PC-9 (cell line): Measurements from ENCODE around the gene ELL3. TPM values are rescaled to one million over a fixed set of nuclear protein-coding genes. Genes with fewer than 3 reads are reported as not detected.
A peak's percentile ranks its signal among the peaks of the same experiment; 100 is the strongest.
"Not testable (repeated sequence)": the region's sequence is repeated elsewhere in the genome, so short reads cannot be mapped to it uniquely, and the experiment has no call there.

Experiments
- Bru-seq: library from RNA; stranded (reverse); fragments of 400-500 nt; gene quantifications from one replicate; lab custom pipeline; 2021; lab: Mats Ljungman, UMichigan
- BruChase-seq, 2 experiments: library from RNA; stranded (reverse); fragments of 400-500 nt; gene quantifications; one replicate each; lab custom pipeline; 2021; lab: Mats Ljungman, UMichigan
- BruUV-seq: library from RNA; stranded (reverse); fragments of 400-500 nt; replicated peaks from 2 replicates; lab custom pipeline; 2021; lab: Mats Ljungman, UMichigan
- CTCF ChIA-PET: fragments of 300-600 bp; sonication (Branson Sonifier 250); formaldehyde crosslinking; loops from one replicate; lab custom pipeline; 2022; ENCODE audit warnings: antibody characterized with exemption; lab: Charles Lee
- POLR2A ChIA-PET: fragments of 300-600 bp; sonication (Branson Sonifier 250); formaldehyde crosslinking; loops from one replicate; lab custom pipeline; 2022; ENCODE audit warnings: antibody characterized with exemption; ENCODE audit not compliant: unreplicated experiment; lab: Charles Lee
- DNase-seq, 2 experiments: peaks; one replicate each; pipeline versions ENCODE4 v3.0.0 to v3.0.0-alpha.2; 2015 to 2022; ENCODE audit warnings: mixed read lengths in 1 of 2
- H2AFZ ChIP-seq: fragments of 200-600 bp; sonication (generic); 2 replicates; pipeline ENCODE4 v1.8.1; 2017; ENCODE audit warnings: antibody characterized with exemption
- H3F3A ChIP-seq: fragments of 200-600 bp; sonication (generic); 2 replicates; pipeline ENCODE4 v1.8.1; 2017; ENCODE audit warnings: antibody characterized with exemption, mild to moderate bottlenecking, low read depth; ENCODE audit not compliant: insufficient read depth
- H3K27ac ChIP-seq: fragments of 200-600 bp; sonication (generic); 2 replicates; pipeline ENCODE4 v1.6.1; 2016; ENCODE audit warnings: mixed run types
- H3K27me3 ChIP-seq: fragments of 200-600 bp; sonication (generic); 2 replicates; pipeline ENCODE4 v1.6.1; 2016; ENCODE audit warnings: low read depth, mixed run types; ENCODE audit not compliant: insufficient read depth
- H3K36me3 ChIP-seq: fragments of 200-600 bp; sonication (generic); 2 replicates; pipeline ENCODE4 v1.6.1; 2016; ENCODE audit warnings: low read depth, mixed run types
- H3K4me1 ChIP-seq: fragments of 200-600 bp; sonication (generic); replicated peaks from 2 replicates; pipeline ENCODE4 v1.6.1; 2016; ENCODE audit warnings: mixed run types; ENCODE audit not compliant: insufficient read depth
- H3K4me2 ChIP-seq: fragments of 200-600 bp; sonication (generic); 2 replicates; pipeline ENCODE4 v1.6.1; 2017; ENCODE audit warnings: mixed run types
- H3K4me3 ChIP-seq: fragments of 200-600 bp; sonication (generic); 2 replicates; pipeline ENCODE4 v1.6.1; 2016; ENCODE audit warnings: mixed run types
- H3K79me2 ChIP-seq: fragments of 200-600 bp; sonication (generic); 2 replicates; pipeline ENCODE4 v1.6.1; 2017; ENCODE audit warnings: low read depth, mixed run types
- H3K9me2 ChIP-seq: fragments of 200-600 bp; sonication (generic); 2 replicates; pipeline ENCODE4 v1.8.1; 2017; ENCODE audit warnings: mild to moderate bottlenecking; ENCODE audit not compliant: insufficient read depth
- H3K9me3 ChIP-seq: fragments of 200-600 bp; sonication (generic); 2 replicates; pipeline ENCODE4 v1.8.1; 2016; ENCODE audit warnings: low read depth; ENCODE audit not compliant: insufficient read depth
- H4K20me1 ChIP-seq: fragments of 200-600 bp; sonication (generic); 2 replicates; pipeline ENCODE4 v1.8.1; 2017; ENCODE audit not compliant: insufficient read depth
- CTCF ChIP-seq: fragments of 200-600 bp; sonication (generic); conservative IDR thresholded peaks from 2 replicates; pipeline ENCODE4 v1.6.1; 2017; ENCODE audit warnings: mixed run types, antibody characterized with exemption, mild to moderate bottlenecking, moderate library complexity
- EZH2 ChIP-seq: fragments of 200-600 bp; sonication (generic); IDR thresholded peaks from 2 replicates; pipeline ENCODE4 v1.8.0; 2017; ENCODE audit warnings: antibody characterized with exemption, low read depth
- intact Hi-C: fragments of 100-400 bp; cut with micrococcal nuclease; formaldehyde crosslinking; loops from one replicate; pipeline ENCODE4 v1.10.0; 2022; ENCODE audit not compliant: unreplicated experiment
- long read RNA-seq: library from polyadenylated mRNA; stranded (forward); transcript quantifications from one replicate; pipeline ENCODE4 v2.0.0, GENCODE V29; 2022
- total RNA-seq: library from RNA; stranded (reverse); gene quantifications from 2 replicates; pipeline ENCODE4 v1.2.3, GENCODE V29; 2021

ELL3 gene
- total RNA-seq (6.1 and 7.0 TPM in 2 replicates), Bru-seq, nascent RNA (percentile 14 among the genes with signal in this experiment), BruChase-seq, experiment 1, labeled RNA remaining after a 2-hour chase (percentile 30 among the genes with signal in this experiment), BruChase-seq, experiment 2, labeled RNA remaining after a 6-hour chase (percentile 37 among the genes with signal in this experiment)
- long read RNA-seq, transcript ELL3-201 (11 exons, 2,352 nt), result major isoform, 9 of 14 reads
- long read RNA-seq, partial matches to known transcripts, result 1 of 14 reads
- long read RNA-seq, other reads (novel, unspliced or antisense), result 4 of 14 reads

GRCh38 chr15:43776718-43777266 is at the start of gene ELL3:
Gene ELL3, minus strand, starts transcription at chr15:43776966. Its CDS starts 65 bp downstream, at chr15:43776901.
- Histone ChIP-seq H3K4me2 (peak within 1 kb of the TSS; percentile 92), H3K9me3 (no peaks in the 10 kb centered on the region), H3F3A (peaks cover 28% of the 10 kb centered on the region), H3K4me1 (no peaks in the 10 kb centered on the region), H3K9me2 (no peaks in the 10 kb centered on the region), H4K20me1 (no peaks in the 10 kb centered on the region), H3K27ac (peak within 1 kb of the TSS; percentile 45; the same call in 1 of the 2 replicates), H2AFZ (peak within 1 kb of the TSS; percentile 97), H3K36me3 (peaks cover 5% of the 10 kb centered on the region; the same call in 1 of the 2 replicates), H3K27me3 (no peaks in the 10 kb centered on the region), H3K79me2 (no peaks in the 10 kb centered on the region), H3K4me3 (peak within 1 kb of the TSS; percentile 86)
- no peak for TF ChIP-seq CTCF
- no peak for TF ChIP-seq EZH2
- CTCF ChIA-PET, result interaction anchor here (0.5 to 3.1 kb wide), 5 partner anchors 27 to 1040 kb away, joined by 3 to 10 read pairs (median 7); partner anchors contain the start of gene CDAN1
- no TSS peak for BruUV-seq
- intact Hi-C loops, result loop anchor here (2.0 to 10.0 kb wide), 3 partner anchors 24 to 336 kb away; partner anchors contain the start of genes HYPK, MFAP1, SERINC4 and WDR76
- POLR2A ChIA-PET, result interaction anchor here (0.5 to 1.1 kb wide), 4 partner anchors 20 to 336 kb away, joined by 3 to 6 read pairs (median 4); partner anchors contain the start of gene MFAP1
- peak; percentile 57 to 75 for DNase-seq

- Histone ChIP-seq H3K9me2 (no peaks in the 10 kb centered on the region), H4K20me1 (no peaks in the 10 kb centered on the region), H3K79me2 (peaks cover 29% of the 10 kb centered on the region), H3K27ac (no peak overlapping the region), H3K9me3 (no peaks in the 10 kb centered on the region), H3F3A (peaks cover 13% of the 10 kb centered on the region; the same call in 1 of the 2 replicates), H3K4me2 (peak overlapping the region; percentile 89), H3K4me3 (peak overlapping the region; percentile 62), H2AFZ (peak overlapping the region; percentile 94; the same call in 1 of the 2 replicates), H3K36me3 (no peaks in the 10 kb centered on the region), H3K4me1 (peaks cover 28% of the 10 kb centered on the region), H3K27me3 (no peaks in the 10 kb centered on the region)
- DNase-seq, result no peak
- BruUV-seq, result no TSS peak
- ChIA-PET POLR2A (no interaction called here), CTCF (no interaction called here)
- TF ChIP-seq EZH2 (no peak), CTCF (no peak)
- intact Hi-C loops, result loop anchor here (10.0 kb wide), 1 partner anchor 51 kb away; the partner anchor contains the start of gene ELL3
Measured at GRCh38 chr15:43826029-43826507, 49.3 kb upstream of the ELL3 start.

GRCh38 chr15:43825305-43825704 is 48.5 kb upstream of the ELL3 start:
- peaks cover 37% of the 10 kb centered on the region for H3K79me2 ChIP-seq
- peaks cover 13% of the 10 kb centered on the region; the same call in 1 of the 2 replicates for H3F3A ChIP-seq
- H3K4me2 ChIP-seq, result peak overlapping the region; percentile 82; the same call in 1 of the 2 replicates
- H3K4me3 ChIP-seq, CTCF ChIA-PET, BruUV-seq, H3K9me2 ChIP-seq, H3K36me3 ChIP-seq, DNase-seq, H3K27ac ChIP-seq, H3K9me3 ChIP-seq, H2AFZ ChIP-seq, H3K27me3 ChIP-seq, H4K20me1 ChIP-seq: not testable (repeated sequence)
- intact Hi-C loops, result loop anchor here (10.0 kb wide), 1 partner anchor 51 kb away; the partner anchor contains the start of gene ELL3
- H3K4me1 ChIP-seq, result peaks cover 28% of the 10 kb centered on the region
- POLR2A ChIA-PET, result interaction anchor here (0.6 to 0.9 kb wide), 3 partner anchors 16 to 721 kb away, joined by 3 to 4 read pairs (median 3); no protein-coding TSS in a partner anchor
